ENCODE results near the gene EPRS1. TPM values are rescaled to one million over a fixed set of nuclear protein-coding genes. Genes with fewer than 3 reads are reported as not detected.

EPRS1 gene
- total and polyA plus RNA-seq, 2 of the 13 experiments (the other 11 are each of a cell fraction or from before 2014, with no cell fraction given), result 86.1 to 124 TPM

DNA sequence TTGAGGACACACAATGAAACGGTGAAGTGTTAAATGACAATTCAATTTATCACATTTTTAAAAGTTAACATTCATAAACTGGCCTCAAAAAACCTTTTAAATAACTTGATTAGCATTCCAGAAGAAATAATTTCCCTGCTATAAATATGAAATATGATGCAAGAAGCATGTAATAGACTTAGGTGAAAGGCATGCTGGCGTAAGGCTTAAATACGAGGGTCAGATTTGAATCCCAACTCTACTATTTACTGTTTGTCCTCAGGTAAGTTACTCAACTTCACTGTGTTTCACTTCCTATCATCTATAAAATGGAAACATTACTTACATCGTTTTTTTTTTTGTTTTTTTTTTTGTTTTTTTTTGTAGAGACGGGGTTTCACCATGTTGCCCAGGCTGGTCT, 40.8 kb downstream of the EPRS1 start (continued):
- TF ChIP-seq, protein P1, sequence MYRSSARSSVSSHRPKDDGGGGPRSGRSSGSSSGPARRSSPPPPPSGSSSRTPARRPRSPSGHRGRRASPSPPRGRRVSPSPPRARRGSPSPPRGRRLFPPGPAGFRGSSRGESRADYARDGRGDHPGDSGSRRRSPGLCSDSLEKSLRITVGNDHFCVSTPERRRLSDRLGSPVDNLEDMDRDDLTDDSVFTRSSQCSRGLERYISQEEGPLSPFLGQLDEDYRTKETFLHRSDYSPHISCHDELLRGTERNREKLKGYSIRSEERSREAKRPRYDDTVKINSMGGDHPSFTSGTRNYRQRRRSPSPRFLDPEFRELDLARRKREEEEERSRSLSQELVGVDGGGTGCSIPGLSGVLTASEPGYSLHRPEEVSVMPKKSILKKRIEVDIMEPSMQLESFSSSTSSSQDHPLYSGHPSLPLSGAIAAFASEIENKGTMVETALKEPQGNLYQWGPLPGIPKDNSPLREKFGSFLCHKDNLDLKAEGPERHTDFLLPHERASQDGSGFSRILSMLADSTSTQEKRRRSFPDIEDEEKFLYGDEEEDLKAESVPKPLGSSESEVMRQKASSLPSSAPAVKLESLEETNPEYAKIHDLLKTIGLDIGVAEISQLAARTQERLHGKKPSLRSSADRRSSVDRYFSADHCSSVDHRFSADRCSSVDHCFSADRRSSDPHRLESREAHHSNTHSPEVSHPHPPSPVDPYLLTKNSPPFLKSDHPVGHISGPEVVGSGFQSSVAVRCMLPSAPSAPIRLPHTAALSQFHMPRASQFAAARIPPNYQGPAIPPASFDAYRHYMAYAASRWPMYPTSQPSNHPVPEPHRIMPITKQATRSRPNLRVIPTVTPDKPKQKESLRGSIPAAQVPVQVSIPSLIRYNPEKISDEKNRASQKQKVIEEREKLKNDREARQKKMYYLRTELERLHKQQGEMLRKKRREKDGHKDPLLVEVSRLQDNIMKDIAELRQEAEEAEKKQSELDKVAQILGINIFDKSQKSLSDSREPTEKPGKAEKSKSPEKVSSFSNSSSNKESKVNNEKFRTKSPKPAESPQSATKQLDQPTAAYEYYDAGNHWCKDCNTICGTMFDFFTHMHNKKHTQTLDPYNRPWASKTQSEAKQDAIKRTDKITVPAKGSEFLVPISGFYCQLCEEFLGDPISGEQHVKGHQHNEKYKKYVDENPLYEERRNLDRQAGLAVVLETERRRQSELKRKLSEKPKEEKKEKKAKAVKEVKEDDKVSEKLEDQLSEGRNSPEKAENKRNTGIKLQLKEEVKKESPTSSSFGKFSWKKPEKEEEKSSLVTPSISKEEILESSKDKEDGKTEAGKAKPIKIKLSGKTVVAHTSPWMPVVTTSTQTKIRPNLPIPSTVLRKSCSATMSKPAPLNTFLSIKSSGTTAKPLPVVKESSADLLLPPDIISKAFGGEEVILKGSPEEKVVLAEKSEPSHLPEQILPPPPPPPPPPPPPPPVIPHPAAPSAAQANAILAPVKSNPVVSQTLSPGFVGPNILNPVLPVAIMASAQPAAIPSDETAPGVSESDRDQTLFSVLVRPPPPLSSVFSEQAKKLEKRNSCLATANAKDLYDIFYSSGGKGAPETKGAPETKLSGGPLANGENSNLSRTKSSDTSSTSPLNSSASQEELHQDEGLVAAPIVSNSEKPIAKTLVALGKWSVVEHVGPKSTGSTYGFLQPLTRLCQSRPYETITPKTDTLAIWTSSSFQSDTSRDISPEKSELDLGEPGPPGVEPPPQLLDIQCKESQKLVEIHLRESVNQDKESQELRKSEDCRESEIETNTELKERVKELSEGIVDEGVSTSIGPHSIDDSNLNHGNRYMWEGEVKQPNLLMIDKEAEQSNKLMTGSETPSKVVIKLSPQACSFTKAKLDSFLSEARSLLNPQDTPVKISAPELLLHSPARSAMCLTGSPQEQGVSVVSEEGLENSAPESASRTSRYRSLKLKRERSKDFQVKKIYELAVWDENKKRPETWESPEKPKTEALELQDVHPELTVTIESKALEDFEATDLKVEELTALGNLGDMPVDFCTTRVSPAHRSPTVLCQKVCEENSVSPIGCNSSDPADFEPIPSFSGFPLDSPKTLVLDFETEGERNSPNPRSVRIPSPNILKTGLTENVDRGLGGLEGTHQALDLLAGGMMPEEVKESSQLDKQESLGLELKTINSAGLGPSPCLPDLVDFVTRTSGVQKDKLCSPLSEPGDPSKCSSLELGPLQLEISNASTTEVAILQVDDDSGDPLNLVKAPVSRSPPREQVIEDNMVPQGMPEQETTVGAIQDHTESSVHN (CRISPR knock-in tag; IDR thresholded peaks at IDR 0.05), result no peak
- no peak for TF ChIP-seq IKZF4 (CRISPR knock-in tag; IDR thresholded peaks at IDR 0.05; ENCODE audit: borderline replicate concordance, low read depth, not compliant biosample characterization)
- TF ChIP-seq HNRNPL (IDR thresholded peaks at IDR 0.05; ENCODE audit: low read depth, low read length), result no peak
- TF ChIP-seq REPIN1 (CRISPR knock-in tag; IDR thresholded peaks at IDR 0.05; ENCODE audit: borderline replicate concordance, low read depth), result no peak
- TF ChIP-seq, protein P2, sequence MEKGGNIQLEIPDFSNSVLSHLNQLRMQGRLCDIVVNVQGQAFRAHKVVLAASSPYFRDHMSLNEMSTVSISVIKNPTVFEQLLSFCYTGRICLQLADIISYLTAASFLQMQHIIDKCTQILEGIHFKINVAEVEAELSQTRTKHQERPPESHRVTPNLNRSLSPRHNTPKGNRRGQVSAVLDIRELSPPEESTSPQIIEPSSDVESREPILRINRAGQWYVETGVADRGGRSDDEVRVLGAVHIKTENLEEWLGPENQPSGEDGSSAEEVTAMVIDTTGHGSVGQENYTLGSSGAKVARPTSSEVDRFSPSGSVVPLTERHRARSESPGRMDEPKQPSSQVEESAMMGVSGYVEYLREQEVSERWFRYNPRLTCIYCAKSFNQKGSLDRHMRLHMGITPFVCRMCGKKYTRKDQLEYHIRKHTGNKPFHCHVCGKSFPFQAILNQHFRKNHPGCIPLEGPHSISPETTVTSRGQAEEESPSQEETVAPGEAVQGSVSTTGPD (CRISPR knock-in tag; IDR thresholded peaks at IDR 0.05), result no peak
- no peak for TF ChIP-seq HHEX (CRISPR knock-in tag; IDR thresholded peaks at IDR 0.05)
- TF ChIP-seq SIX4 (CRISPR knock-in tag; IDR thresholded peaks at IDR 0.05), result no peak
- TF ChIP-seq ZMYM3 (CRISPR knock-in tag; IDR thresholded peaks at IDR 0.05), result no peak
